HepG2 (cell line): ENCODE results near the gene BAHD1. TPM values are rescaled to one million over a fixed set of nuclear protein-coding genes. Genes with fewer than 3 reads are reported as not detected.

Experiments used
- CREM ChIP-seq, 2 experiments: sonication (generic) in 1 of 2; formaldehyde crosslinking in 1 of 2; IDR thresholded peaks; 2 replicates each; pipeline versions ENCODE4 v1.4.0 to v1.6.1; 2016 to 2020; ENCODE audit warnings: antibody characterized with exemption in 1 of 2, mild to moderate bottlenecking in 1 of 2, missing genetic modification reagents in 1 of 2
- DNMT1 ChIP-seq: sonication (generic); formaldehyde crosslinking; IDR thresholded peaks from 2 replicates; pipeline ENCODE4 v1.5.1; 2020; ENCODE audit warnings: mild to moderate bottlenecking, missing genetic modification reagents
- DPF2 ChIP-seq: sonication (generic); formaldehyde crosslinking; IDR thresholded peaks from 2 replicates; pipeline ENCODE4 v1.4.0; 2020; ENCODE audit warnings: mild to moderate bottlenecking, low read depth, missing genetic modification reagents, borderline replicate concordance
- ESRRA ChIP-seq: sonication (generic); formaldehyde crosslinking; IDR thresholded peaks from 2 replicates; pipeline ENCODE4 v1.5.1; 2020; ENCODE audit warnings: mild to moderate bottlenecking, low read depth, missing genetic modification reagents
- FOSL2 ChIP-seq: sonication (generic); formaldehyde crosslinking; IDR thresholded peaks from 2 replicates; pipeline ENCODE4 v1.4.0; 2020; ENCODE audit warnings: missing genetic modification reagents
- HNRNPK ChIP-seq: fragments of 200-400 bp; formaldehyde crosslinking; IDR thresholded peaks from 2 replicates; pipeline ENCODE4 v1.6.1; 2018; ENCODE audit warnings: low read length, low read depth, moderate library complexity, mild to moderate bottlenecking; ENCODE audit not compliant: poor library complexity, severe bottlenecking
- HNRNPLL ChIP-seq: fragments of 200-400 bp; formaldehyde crosslinking; IDR thresholded peaks from 2 replicates; pipeline ENCODE4 v1.6.1; 2017; ENCODE audit warnings: mild to moderate bottlenecking, low read depth, low read length; ENCODE audit not compliant: poor library complexity, severe bottlenecking
- KMT2A ChIP-seq: sonication (generic); formaldehyde crosslinking; IDR thresholded peaks from 2 replicates; pipeline ENCODE4 v1.4.0; 2020; ENCODE audit warnings: missing genetic modification reagents
- PAWR ChIP-seq: sonication (generic); formaldehyde crosslinking; IDR thresholded peaks from 2 replicates; pipeline ENCODE4 v1.4.0; 2020; ENCODE audit warnings: missing genetic modification reagents, mild to moderate bottlenecking, borderline replicate concordance
- PHF20 ChIP-seq: sonication (generic); formaldehyde crosslinking; IDR thresholded peaks from 2 replicates; pipeline ENCODE4 v1.5.0; 2020; ENCODE audit warnings: mild to moderate bottlenecking, missing genetic modification reagents
- SYNCRIP ChIP-seq: fragments of 200-400 bp; formaldehyde crosslinking; IDR thresholded peaks from 2 replicates; pipeline ENCODE4 v1.6.1; 2018; ENCODE audit warnings: mild to moderate bottlenecking, low read depth, low read length; ENCODE audit not compliant: insufficient read depth
- TP53 ChIP-seq: sonication (generic); formaldehyde crosslinking; conservative IDR thresholded peaks from 2 replicates; pipeline ENCODE4 v1.4.0; 2020; ENCODE audit warnings: missing genetic modification reagents
- U2AF1 ChIP-seq: fragments of 200-400 bp; formaldehyde crosslinking; optimal IDR thresholded peaks from 2 replicates; pipeline ENCODE3; 2017; ENCODE audit warnings: mild to moderate bottlenecking, low read depth, low read length
- ZNF20 ChIP-seq: sonication (generic); formaldehyde crosslinking; IDR thresholded peaks from 2 replicates; pipeline ENCODE4 v1.4.0; 2020; ENCODE audit warnings: mild to moderate bottlenecking, moderate library complexity, missing genetic modification reagents
- ZNF24 ChIP-seq: fragments of 450-650 bp; IDR thresholded peaks from 2 replicates; pipeline ENCODE4 v1.6.1; 2017; ENCODE audit warnings: antibody characterized with exemption, mild to moderate bottlenecking
- ZNF546 ChIP-seq: sonication (generic); formaldehyde crosslinking; conservative IDR thresholded peaks from 2 replicates; pipeline ENCODE4 v1.8.1; 2023; ENCODE audit warnings: mild to moderate bottlenecking, missing genetic modification reagents
- ZNF574 ChIP-seq: sonication (generic); formaldehyde crosslinking; IDR thresholded peaks from 2 replicates; pipeline ENCODE4 v1.4.0; 2020; ENCODE audit warnings: missing genetic modification reagents
- ZNF841 ChIP-seq: sonication (generic); formaldehyde crosslinking; IDR thresholded peaks from 2 replicates; pipeline ENCODE4 v1.8.1; 2023; ENCODE audit warnings: missing genetic modification reagents, borderline replicate concordance
- ZUFSP ChIP-seq: sonication (generic); formaldehyde crosslinking; IDR thresholded peaks from 2 replicates; pipeline ENCODE4 v1.9.0; 2021; ENCODE audit warnings: missing genetic modification reagents, mild to moderate bottlenecking, borderline replicate concordance
- polyA plus RNA-seq, 8 experiments: library from polyadenylated mRNA; depleted of rRNA in 3 of 8; stranded (reverse) in 7 of 8; unstranded in 1 of 8; fragments of >200 nt; fragmentation: Illumina TruSeq in 4 of 8; extraction: Trizol in 4 of 8; gene quantifications; 2 replicates each; pipeline versions ENCODE4 v1.2.1 to v1.2.3, GENCODE V29; 2011 to 2016; ENCODE audit warnings: low read depth in 4 of 8, missing spikeins in 1 of 8, mixed read lengths in 1 of 8; ENCODE audit not compliant: insufficient read depth in 1 of 8
- total RNA-seq, 5 experiments: library from RNA; depleted of rRNA; stranded (reverse); fragments of >200 nt; fragmentation: Illumina TruSeq; extraction: Trizol; gene quantifications; 2 replicates each; pipeline ENCODE4 v1.2.3, GENCODE V29; 2016; ENCODE audit warnings: low read depth in 1 of 5
- TF ChIP-seq, protein P1 (sequence below): sonication (generic); formaldehyde crosslinking; IDR thresholded peaks from 2 replicates; pipeline ENCODE4 v1.4.0; 2020; ENCODE audit warnings: missing genetic modification reagents
- TF ChIP-seq, protein P2 (sequence below): sonication (generic); formaldehyde crosslinking; IDR thresholded peaks from 2 replicates; pipeline ENCODE4 v1.4.0; 2020; ENCODE audit warnings: missing genetic modification reagents, low read depth, mild to moderate bottlenecking, borderline replicate concordance
- TF ChIP-seq, protein P3 (sequence below): sonication (generic); formaldehyde crosslinking; IDR thresholded peaks from 2 replicates; pipeline ENCODE4 v1.4.0; 2020; ENCODE audit warnings: missing genetic modification reagents

Gene BAHD1
- total and polyA plus RNA-seq, 2 of the 13 experiments (the other 11 are each of a cell fraction or from before 2014, with no cell fraction given), result 3.3 to 8.7 TPM

DNA sequence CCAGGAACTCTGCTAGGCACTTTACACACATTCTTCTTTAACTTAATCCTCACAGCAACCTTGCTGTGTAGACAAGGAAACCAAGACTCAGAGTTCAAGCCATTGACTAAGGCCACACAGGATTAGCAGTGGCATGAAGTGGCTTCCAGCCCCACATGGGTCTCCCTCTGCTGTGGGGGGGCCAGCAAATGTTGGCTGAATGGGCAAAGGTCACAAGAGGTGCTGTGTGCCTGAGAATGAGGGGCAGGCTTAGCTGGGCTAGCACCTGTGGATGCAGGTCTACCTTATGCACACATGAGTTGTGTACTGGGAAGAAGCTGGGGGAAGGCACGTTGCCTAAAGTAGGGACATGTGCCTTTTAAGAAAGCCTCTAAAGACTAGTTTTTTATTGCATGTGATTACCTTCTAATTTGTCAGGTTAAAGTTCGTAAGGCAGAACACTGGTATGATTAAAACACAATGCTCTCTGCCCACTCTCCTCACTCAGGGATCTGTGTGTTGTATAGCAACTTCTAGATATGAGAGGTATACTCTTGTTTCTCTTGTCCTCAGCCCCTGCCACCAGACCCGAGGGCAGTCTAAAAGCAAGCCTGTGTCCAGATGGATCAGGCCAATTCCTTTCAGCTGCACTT is 10.9 kb downstream of the BAHD1 start (continued):
- TF ChIP-seq, protein P1, sequence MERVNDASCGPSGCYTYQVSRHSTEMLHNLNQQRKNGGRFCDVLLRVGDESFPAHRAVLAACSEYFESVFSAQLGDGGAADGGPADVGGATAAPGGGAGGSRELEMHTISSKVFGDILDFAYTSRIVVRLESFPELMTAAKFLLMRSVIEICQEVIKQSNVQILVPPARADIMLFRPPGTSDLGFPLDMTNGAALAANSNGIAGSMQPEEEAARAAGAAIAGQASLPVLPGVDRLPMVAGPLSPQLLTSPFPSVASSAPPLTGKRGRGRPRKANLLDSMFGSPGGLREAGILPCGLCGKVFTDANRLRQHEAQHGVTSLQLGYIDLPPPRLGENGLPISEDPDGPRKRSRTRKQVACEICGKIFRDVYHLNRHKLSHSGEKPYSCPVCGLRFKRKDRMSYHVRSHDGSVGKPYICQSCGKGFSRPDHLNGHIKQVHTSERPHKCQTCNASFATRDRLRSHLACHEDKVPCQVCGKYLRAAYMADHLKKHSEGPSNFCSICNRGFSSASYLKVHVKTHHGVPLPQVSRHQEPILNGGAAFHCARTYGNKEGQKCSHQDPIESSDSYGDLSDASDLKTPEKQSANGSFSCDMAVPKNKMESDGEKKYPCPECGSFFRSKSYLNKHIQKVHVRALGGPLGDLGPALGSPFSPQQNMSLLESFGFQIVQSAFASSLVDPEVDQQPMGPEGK (CRISPR knock-in tag), result peak; percentile 94
- no peak for TF ChIP-seq KMT2A
- TF ChIP-seq ZNF20 (CRISPR knock-in tag), result no peak
- no peak for TF ChIP-seq TP53 (CRISPR knock-in tag)
- no peak for TF ChIP-seq ESRRA (CRISPR knock-in tag)
- no peak for TF ChIP-seq ZUFSP (CRISPR knock-in tag)
- 0 out of 2 replicates have a peak, but pooled peaks have one; percentile 13 for TF ChIP-seq DPF2 (CRISPR knock-in tag)
- 0 out of 2 replicates have a peak, but pooled peaks have one; percentile 22 for TF ChIP-seq ZNF574 (CRISPR knock-in tag)
- no peak for TF ChIP-seq U2AF1
- no peak for TF ChIP-seq PHF20 (CRISPR knock-in tag)
- TF ChIP-seq, protein P2, sequence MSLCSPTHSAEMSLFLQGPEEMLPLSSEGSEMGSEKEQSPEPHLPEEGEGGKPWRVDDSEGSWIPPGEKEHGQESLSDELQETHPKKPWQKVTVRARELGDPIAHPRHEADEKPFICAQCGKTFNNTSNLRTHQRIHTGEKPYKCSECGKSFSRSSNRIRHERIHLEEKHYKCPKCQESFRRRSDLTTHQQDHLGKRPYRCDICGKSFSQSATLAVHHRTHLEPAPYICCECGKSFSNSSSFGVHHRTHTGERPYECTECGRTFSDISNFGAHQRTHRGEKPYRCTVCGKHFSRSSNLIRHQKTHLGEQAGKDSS (CRISPR knock-in tag), result no peak
- TF ChIP-seq ZNF546 (CRISPR knock-in tag), result no peak
- TF ChIP-seq, protein P3, sequence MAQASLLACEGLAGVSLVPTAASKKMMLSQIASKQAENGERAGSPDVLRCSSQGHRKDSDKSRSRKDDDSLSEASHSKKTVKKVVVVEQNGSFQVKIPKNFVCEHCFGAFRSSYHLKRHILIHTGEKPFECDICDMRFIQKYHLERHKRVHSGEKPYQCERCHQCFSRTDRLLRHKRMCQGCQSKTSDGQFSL, result peak; percentile 93
- no peak for TF ChIP-seq HNRNPLL
- TF ChIP-seq HNRNPK, result no peak
- TF ChIP-seq FOSL2 (CRISPR knock-in tag), result no peak
- TF ChIP-seq ZNF24, result no peak
- TF ChIP-seq ZNF841 (CRISPR knock-in tag), result no peak
- TF ChIP-seq DNMT1 (CRISPR knock-in tag), result no peak
- TF ChIP-seq SYNCRIP, result no peak
- TF ChIP-seq PAWR, result no peak
- no peak for TF ChIP-seq CREM (IDR thresholded peaks at IDR 0.05)
- no peak for TF ChIP-seq CREM (CRISPR knock-in tag; IDR thresholded peaks at IDR 0.05)
